Measurements from ENCODE around the gene AGPAT2.
"Not testable (repeated sequence)": the region's sequence is repeated elsewhere in the genome, so short reads cannot be mapped to it uniquely, and the experiment has no call there.

AGPAT2 gene

GRCh38 chr9:136720251-136720897 lies 33.1 kb upstream of the AGPAT2 start:
- FAIRE-seq = no peak

- FAIRE-seq = no peak
Observed at GRCh38 chr9:136719195-136719880, 32.1 kb upstream of the AGPAT2 start.

- no peak for FAIRE-seq
Observed at GRCh38 chr9:136718345-136719194, 31.3 kb upstream of the AGPAT2 start.

DNA sequence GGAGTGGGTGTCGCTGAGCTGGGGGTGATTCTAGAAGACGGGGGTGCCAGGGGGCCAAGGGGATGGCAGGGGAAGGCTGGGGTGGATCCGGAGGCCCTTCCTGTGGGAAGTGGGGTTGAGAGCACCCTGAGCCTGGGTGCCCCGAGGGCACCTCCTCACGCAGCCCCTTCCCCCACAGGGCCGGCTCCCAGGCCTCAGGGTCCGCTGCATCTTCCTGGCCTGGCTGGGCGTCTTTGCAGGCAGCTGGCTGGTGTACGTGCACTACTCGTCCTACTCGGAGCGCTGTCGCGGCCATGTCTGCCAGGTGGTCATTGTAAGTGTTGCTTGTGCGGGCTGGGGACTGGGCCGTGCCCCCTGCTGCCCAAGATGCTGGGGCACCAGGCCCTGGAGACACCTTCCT lies 30.1 kb upstream of the AGPAT2 start:
- no peak for FAIRE-seq

GRCh38 chr9:136714893-136715274 lies 27.6 kb upstream of the AGPAT2 start:
- no peak for FAIRE-seq

- FAIRE-seq = no peak
Observed at GRCh38 chr9:136714096-136714892, 27.0 kb upstream of the AGPAT2 start.

DNA sequence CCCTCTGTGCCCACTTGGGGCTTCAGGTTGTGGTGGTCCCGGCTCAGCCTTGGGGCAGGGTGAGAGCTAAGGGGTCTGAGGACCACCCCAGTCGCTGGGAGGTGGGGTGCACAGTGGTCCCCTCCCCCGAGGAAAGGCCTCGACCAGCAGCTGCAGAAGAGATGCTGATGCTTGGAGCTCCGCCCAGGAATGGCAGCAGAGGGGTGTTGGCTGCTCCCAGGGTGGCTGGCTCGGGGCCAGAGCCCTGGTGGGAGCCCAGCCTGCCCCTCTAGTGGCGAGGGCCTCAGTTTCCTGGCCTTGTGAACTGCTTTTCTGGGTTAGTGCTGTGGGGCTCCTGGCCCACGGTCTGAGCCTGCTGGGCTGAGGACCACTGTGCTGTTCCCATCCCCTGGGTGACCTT lies 26.3 kb upstream of the AGPAT2 start:
- no peak for FAIRE-seq

GRCh38 chr9:136712690-136713544 lies 25.7 kb upstream of the AGPAT2 start:
- no peak for FAIRE-seq

- FAIRE-seq = no peak
Observed at GRCh38 chr9:136711751-136712689, 24.8 kb upstream of the AGPAT2 start, which contains the start of gene DIPK1B. TSS of gene DIPK1B (plus strand) at chr9:136712572. CDS start at chr9:136712666, 94 bp downstream.

DNA sequence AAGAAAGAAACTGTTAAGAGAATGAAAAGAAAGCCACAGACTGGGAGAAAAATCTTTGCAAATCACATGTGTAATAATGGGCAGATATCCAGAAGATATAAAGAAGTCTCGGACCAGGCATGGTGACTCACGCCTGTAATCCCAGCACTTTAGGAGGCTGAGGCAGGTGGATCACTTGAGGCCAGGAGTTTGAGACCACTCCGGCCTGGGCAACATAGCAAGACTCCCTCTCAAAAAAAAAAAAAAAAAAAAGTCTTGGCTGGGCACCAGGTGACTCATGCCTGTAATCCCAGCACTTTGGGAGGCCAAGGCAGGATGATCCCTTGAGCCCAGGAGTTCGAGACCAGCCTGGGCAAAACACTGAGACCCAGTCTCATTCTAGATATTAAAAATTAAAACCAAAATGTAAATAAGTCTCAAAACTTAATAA lies 24.0 kb upstream of the AGPAT2 start:
- FAIRE-seq = peak; percentile 33

DNA sequence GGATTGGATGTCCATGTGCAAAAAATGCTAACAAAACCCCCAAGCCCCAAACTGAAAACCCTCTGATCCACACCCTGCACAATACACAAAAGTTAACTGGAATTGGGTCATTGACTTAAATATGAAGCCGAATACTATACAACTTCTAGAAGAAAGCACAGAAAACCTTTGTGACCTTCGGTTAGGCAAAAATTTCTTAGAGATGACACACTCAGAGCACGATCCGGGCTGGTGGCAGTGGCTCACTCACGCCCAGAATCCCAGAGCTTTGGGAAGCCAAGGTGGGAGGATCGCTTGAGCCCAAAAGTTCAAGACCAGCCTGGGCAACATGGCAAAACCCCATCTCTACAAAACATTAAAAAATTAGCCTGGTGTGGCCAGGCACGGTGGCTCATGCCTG lies 23.3 kb upstream of the AGPAT2 start:
- FAIRE-seq = no peak

DNA sequence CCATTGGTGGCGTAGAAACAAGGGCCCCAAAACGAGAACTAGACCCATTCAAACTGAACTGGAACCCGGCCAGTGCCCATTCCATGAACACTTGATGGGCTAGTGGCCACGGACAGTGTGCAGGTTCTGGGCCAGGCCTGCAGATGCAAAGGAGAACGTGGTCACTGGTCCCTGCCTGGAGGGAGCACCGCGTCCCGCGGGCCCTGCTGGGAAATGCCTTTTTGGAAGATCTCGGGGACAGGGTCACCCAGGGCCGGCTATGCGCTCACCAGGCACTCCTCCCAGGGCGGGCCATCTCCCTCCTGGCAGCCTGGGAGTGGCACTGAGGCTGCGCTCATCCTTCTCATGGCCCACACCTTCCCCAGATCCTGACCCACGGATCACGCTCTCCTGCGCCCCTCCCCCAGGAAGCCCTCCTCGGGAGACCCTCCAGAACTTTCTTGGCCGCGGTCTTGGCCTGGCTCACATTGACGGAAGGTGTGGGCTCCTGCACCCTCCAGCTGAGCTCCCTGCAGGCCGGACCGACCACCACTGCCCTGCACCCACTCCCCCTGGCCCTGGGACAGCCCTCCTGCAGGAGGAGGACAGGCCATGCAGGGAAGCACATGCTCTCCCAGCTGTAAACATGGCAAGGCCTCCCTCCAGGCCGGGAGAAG lies 22.3 kb upstream of the AGPAT2 start:
- FAIRE-seq = no peak

- no peak for FAIRE-seq
Observed at GRCh38 chr9:136707849-136708517, 20.7 kb upstream of the AGPAT2 start.

DNA sequence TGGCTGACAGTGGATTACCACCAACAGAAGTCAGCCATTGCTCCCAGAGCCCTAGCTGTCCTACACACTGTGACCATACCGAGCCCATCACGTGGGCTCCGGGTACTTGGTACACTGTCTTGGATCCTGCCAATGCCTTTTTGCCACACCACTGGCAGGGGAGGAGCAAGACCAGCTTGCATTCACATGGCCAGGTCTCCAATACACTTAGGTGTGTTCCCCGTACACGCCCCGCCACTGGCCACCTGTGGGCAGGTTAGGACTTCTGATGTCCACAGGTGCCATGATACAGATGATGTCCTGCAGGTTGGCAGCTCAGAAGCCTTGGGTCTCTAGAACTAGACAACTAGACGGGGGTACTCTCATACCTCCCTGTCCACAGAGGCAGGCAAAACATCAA lies 19.8 kb upstream of the AGPAT2 start:
- FAIRE-seq = no peak

DNA sequence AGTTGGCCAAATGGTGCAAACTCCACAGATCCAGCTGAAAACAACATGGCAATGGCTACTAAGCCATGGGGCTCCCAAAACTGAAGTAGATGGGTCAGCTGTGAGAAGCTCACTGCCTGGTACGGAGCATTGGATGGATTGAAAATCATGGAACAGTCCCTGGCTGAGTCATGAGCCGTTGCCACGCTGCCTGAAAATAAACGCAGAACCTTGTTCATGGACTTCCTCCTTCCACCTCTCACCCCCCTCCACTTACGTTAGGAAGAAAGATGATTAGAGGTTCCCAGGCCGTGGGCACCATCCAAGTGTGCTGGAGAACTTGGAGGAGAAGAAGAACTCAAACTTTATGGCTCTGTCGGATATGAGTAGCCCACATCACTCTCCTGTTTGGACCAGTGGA lies 18.3 kb upstream of the AGPAT2 start:
- no peak for FAIRE-seq

GRCh38 chr9:136704741-136705140 lies 17.5 kb upstream of the AGPAT2 start:
- FAIRE-seq = not testable (repeated sequence)

- FAIRE-seq = no peak
Observed at GRCh38 chr9:136703276-136703860, 16.1 kb upstream of the AGPAT2 start.

DNA sequence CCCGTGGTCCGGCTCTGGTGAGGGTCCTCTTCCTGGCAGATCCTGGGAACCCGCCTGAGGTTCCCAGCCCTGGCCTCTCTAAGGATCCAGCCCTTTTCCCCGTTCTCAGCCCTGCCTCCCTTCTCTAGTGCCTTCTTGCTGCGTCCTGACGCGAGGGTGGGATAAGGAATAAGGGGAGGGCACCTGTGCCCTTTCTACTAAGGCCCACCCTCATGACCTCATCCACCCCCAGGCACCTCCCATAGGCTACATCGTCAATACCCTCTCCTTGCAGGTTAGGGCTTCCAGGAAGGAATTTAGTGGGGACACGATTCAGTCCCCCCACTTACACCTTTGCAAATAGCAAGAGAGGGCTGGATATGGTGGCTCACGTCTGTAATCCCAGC lies 14.4 kb upstream of the AGPAT2 start:
- FAIRE-seq = no peak
